Measurements from ENCODE around the gene RNASEH1. TPM values are rescaled to one million over a fixed set of nuclear protein-coding genes. Genes with fewer than 3 reads are reported as not detected.

RNASEH1 gene
- total and polyA plus RNA-seq, 2 of the 13 experiments (the other 11 are each of a cell fraction or from before 2014, with no cell fraction given), result 14.5 to 57.4 TPM

DNA sequence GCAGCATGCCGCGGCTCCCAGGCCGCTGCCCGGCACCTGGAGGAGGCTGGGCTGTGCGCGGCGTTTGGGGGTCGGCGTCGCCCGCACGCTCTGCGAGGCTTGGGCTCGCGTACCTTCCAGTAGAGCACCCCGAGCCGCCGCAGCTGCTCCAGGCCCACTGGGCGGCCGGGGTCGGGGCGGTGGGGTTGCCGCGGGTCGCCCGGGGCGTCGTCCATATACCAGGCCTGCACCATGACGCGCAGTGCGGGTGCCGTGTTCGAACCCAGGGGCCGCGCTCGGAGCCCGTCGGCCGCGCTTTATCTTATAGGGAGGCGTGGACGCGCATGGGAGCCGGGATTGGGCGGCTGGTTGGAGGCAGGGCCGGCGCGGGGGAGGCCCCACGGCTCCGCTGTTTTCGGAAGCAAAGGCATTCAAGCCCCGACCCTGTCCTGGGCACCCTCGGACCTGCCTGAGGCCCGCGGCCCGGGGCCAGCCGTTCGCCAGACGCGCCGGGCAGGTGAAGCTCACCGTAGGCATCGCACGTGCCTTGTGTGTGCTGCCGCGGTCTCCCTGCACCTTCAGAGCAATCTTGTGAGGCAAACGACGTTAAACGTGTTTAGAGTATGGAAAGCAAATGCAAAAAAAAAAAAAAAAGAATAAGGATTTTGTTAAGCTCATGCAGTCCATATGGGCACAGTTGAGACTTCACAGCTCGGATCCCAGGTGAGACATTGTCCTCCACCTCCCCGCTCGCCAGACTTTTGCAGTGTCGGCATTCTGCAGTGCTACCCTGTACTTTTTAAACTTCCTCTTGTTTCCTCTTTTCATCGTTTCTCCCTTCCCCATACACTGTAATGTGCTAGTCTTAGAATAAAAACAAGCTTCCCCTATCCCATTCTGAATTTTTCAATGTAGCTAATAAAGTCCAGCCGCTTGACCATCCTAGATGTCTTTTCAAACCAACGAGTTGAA is 38.6 kb downstream of the RNASEH1 start, which contains the start of gene ADI1 (continued):
- TF ChIP-seq, protein P1, sequence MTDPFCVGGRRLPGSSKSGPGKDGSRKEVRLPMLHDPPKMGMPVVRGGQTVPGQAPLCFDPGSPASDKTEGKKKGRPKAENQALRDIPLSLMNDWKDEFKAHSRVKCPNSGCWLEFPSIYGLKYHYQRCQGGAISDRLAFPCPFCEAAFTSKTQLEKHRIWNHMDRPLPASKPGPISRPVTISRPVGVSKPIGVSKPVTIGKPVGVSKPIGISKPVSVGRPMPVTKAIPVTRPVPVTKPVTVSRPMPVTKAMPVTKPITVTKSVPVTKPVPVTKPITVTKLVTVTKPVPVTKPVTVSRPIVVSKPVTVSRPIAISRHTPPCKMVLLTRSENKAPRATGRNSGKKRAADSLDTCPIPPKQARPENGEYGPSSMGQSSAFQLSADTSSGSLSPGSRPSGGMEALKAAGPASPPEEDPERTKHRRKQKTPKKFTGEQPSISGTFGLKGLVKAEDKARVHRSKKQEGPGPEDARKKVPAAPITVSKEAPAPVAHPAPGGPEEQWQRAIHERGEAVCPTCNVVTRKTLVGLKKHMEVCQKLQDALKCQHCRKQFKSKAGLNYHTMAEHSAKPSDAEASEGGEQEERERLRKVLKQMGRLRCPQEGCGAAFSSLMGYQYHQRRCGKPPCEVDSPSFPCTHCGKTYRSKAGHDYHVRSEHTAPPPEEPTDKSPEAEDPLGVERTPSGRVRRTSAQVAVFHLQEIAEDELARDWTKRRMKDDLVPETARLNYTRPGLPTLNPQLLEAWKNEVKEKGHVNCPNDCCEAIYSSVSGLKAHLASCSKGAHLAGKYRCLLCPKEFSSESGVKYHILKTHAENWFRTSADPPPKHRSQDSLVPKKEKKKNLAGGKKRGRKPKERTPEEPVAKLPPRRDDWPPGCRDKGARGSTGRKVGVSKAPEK (CRISPR knock-in tag; IDR thresholded peaks at IDR 0.05; ENCODE audit: borderline replicate concordance), result no peak
- TF ChIP-seq HMGA1 (CRISPR knock-in tag; conservative IDR thresholded peaks at IDR 0.05), result no peak
- TF ChIP-seq ZNF564 (CRISPR knock-in tag; IDR thresholded peaks at IDR 0.05), result peak; percentile 92; the same call in 1 of the 2 replicates
- TF ChIP-seq ZKSCAN5 (CRISPR knock-in tag; IDR thresholded peaks at IDR 0.05), result peak; percentile 60; the same call in 1 of the 2 replicates
- TF ChIP-seq, protein P2, sequence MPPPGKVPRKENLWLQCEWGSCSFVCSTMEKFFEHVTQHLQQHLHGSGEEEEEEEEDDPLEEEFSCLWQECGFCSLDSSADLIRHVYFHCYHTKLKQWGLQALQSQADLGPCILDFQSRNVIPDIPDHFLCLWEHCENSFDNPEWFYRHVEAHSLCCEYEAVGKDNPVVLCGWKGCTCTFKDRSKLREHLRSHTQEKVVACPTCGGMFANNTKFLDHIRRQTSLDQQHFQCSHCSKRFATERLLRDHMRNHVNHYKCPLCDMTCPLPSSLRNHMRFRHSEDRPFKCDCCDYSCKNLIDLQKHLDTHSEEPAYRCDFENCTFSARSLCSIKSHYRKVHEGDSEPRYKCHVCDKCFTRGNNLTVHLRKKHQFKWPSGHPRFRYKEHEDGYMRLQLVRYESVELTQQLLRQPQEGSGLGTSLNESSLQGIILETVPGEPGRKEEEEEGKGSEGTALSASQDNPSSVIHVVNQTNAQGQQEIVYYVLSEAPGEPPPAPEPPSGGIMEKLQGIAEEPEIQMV (CRISPR knock-in tag; IDR thresholded peaks at IDR 0.05; ENCODE audit: low read depth), result peak; percentile 90
- TF ChIP-seq AGO2 (optimal IDR thresholded peaks at IDR 0.05; ENCODE audit: low read depth, low read length), result peak; percentile 90
- peak; percentile 98; the same call in 1 of the 2 replicates for TF ChIP-seq ARHGAP35 (CRISPR knock-in tag; IDR thresholded peaks at IDR 0.05; ENCODE audit: borderline replicate concordance)
- TF ChIP-seq DMAP1 (CRISPR knock-in tag; IDR thresholded peaks at IDR 0.05), result peak; percentile 91
- TF ChIP-seq, protein P3, sequence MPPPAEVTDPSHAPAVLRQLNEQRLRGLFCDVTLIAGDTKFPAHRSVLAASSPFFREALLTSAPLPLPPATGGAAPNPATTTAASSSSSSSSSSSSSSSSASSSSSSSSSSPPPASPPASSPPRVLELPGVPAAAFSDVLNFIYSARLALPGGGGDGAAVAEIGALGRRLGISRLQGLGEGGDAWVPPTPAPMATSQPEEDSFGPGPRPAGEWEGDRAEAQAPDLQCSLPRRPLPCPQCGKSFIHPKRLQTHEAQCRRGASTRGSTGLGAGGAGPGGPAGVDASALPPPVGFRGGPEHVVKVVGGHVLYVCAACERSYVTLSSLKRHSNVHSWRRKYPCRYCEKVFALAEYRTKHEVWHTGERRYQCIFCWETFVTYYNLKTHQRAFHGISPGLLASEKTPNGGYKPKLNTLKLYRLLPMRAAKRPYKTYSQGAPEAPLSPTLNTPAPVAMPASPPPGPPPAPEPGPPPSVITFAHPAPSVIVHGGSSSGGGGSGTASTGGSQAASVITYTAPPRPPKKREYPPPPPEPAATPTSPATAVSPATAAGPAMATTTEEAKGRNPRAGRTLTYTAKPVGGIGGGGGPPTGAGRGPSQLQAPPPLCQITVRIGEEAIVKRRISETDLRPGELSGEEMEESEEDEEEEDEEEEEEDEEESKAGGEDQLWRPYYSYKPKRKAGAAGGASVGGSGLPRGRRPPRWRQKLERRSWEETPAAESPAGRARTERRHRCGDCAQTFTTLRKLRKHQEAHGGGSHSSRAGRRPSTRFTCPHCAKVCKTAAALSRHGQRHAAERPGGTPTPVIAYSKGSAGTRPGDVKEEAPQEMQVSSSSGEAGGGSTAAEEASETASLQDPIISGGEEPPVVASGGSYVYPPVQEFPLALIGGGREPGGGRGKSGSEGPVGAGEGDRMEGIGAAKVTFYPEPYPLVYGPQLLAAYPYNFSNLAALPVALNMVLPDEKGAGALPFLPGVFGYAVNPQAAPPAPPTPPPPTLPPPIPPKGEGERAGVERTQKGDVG (CRISPR knock-in tag; IDR thresholded peaks at IDR 0.05; ENCODE audit: borderline replicate concordance), result peak; percentile 76
- peak; percentile 100 for TF ChIP-seq KDM5B (CRISPR knock-in tag; IDR thresholded peaks at IDR 0.05; ENCODE audit: borderline replicate concordance)
- peak; percentile 35; the same call in 1 of the 2 replicates for TF ChIP-seq DPF2 (CRISPR knock-in tag; IDR thresholded peaks at IDR 0.05; ENCODE audit: borderline replicate concordance, low read depth)
- peak; percentile 99 for TF ChIP-seq RBFOX2 (IDR thresholded peaks at IDR 0.05; ENCODE audit: low read depth, low read length)
- TF ChIP-seq DNMT1 (CRISPR knock-in tag; IDR thresholded peaks at IDR 0.05), result peak; percentile 93; the same call in 1 of the 2 replicates
- TF ChIP-seq MED13 (CRISPR knock-in tag; IDR thresholded peaks at IDR 0.05), result peak; percentile 86; the same call in 1 of the 2 replicates
- peak; percentile 48 for TF ChIP-seq YY1 (IDR thresholded peaks at IDR 0.05; ENCODE audit: insufficient read depth, insufficient replicate concordance, low read depth, low read length)
- TF ChIP-seq, protein P4, sequence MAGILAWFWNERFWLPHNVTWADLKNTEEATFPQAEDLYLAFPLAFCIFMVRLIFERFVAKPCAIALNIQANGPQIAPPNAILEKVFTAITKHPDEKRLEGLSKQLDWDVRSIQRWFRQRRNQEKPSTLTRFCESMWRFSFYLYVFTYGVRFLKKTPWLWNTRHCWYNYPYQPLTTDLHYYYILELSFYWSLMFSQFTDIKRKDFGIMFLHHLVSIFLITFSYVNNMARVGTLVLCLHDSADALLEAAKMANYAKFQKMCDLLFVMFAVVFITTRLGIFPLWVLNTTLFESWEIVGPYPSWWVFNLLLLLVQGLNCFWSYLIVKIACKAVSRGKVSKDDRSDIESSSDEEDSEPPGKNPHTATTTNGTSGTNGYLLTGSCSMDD (CRISPR knock-in tag; IDR thresholded peaks at IDR 0.05), result peak; percentile 32
- TF ChIP-seq SATB2 (CRISPR knock-in tag; IDR thresholded peaks at IDR 0.05), result peak; percentile 92
- TF ChIP-seq ARID2 (CRISPR knock-in tag; IDR thresholded peaks at IDR 0.05; ENCODE audit: borderline replicate concordance), result peak; percentile 100
- peak; percentile 70 for TF ChIP-seq GATA4 (IDR thresholded peaks at IDR 0.05; ENCODE audit: borderline replicate concordance, low read depth)

Data from HepG2 (cell line).